Smooth muscle cell (in vitro differentiated cells): Measurements from ENCODE around the gene ABHD10. TPM values are rescaled to one million over a fixed set of nuclear protein-coding genes. Genes with fewer than 3 reads are reported as not detected.

Experiments
- DNase-seq: peaks from one replicate; lab custom pipeline; 2025; ENCODE audit not compliant: unreplicated experiment; lab: John Stamatoyannopoulos, UW
- H2AFZ ChIP-seq: fragments of 200-600 bp; sonication (generic); 2 replicates; pipeline ENCODE4 v1.6.0; 2016; ENCODE audit warnings: antibody characterized with exemption, low read depth, mild to moderate bottlenecking
- H3F3A ChIP-seq: fragments of 200-600 bp; sonication (generic); 2 replicates; pipeline ENCODE4 v1.6.0; 2017; ENCODE audit warnings: antibody characterized with exemption, low read depth
- H3K27ac ChIP-seq: fragments of 200-600 bp; sonication (generic); 2 replicates; pipeline ENCODE4 v1.5.1; 2016; ENCODE audit warnings: low read depth, mild to moderate bottlenecking
- H3K27me3 ChIP-seq: fragments of 200-600 bp; sonication (generic); 2 replicates; pipeline ENCODE4 v1.6.1; 2016; ENCODE audit warnings: low read depth, mild to moderate bottlenecking
- H3K36me3 ChIP-seq: fragments of 200-600 bp; sonication (generic); 2 replicates; pipeline ENCODE4 v1.5.1; 2016; ENCODE audit warnings: low read depth
- H3K4me1 ChIP-seq: fragments of 200-600 bp; sonication (generic); 2 replicates; pipeline ENCODE4 v1.5.1; 2016; ENCODE audit warnings: low read depth
- H3K4me2 ChIP-seq: fragments of 200-600 bp; sonication (generic); 2 replicates; pipeline ENCODE4 v1.6.0; 2016; ENCODE audit warnings: mild to moderate bottlenecking
- H3K4me3 ChIP-seq: fragments of 200-600 bp; sonication (generic); 2 replicates; pipeline ENCODE4 v1.5.1; 2016; ENCODE audit warnings: mild to moderate bottlenecking
- H3K79me2 ChIP-seq: fragments of 200-600 bp; sonication (generic); 2 replicates; pipeline ENCODE4 v1.6.0; 2016; ENCODE audit warnings: low read depth, mild to moderate bottlenecking
- H3K9ac ChIP-seq: fragments of 200-600 bp; sonication (generic); 2 replicates; pipeline ENCODE4 v1.6.0; 2016; ENCODE audit warnings: low read depth
- H3K9me3 ChIP-seq: fragments of 200-600 bp; sonication (generic); replicated peaks from 2 replicates; pipeline ENCODE4 v1.5.1; 2016; ENCODE audit warnings: low read depth
- H4K20me1 ChIP-seq: fragments of 200-600 bp; sonication (generic); 2 replicates; pipeline ENCODE4 v1.6.0; 2016; ENCODE audit warnings: low read depth
- WGBS: methylation state at CpG from one replicate; pipeline ENCODE4 v1.1.7; 2016; ENCODE audit warnings: low lambda C conversion rate; 5-methylcytosine and 5-hydroxymethylcytosine counted together
- polyA plus RNA-seq: library from polyadenylated mRNA; unstranded; fragments of >200 nt; fragmentation: Nextera tagmentation; extraction: Ambion mirVana; gene quantifications from 2 replicates; pipeline ENCODE4 v1.2.1, GENCODE V29; 2016
- total RNA-seq: library from RNA; depleted of rRNA; stranded (reverse); fragments of >200 nt; gene quantifications from 2 replicates; pipeline ENCODE4 v1.2.3, GENCODE V29; 2014
- TF ChIP-seq, protein P1 (sequence below): fragments of 200-600 bp; sonication (generic); IDR thresholded peaks from 2 replicates; pipeline ENCODE4 v1.5.1; 2017; ENCODE audit warnings: borderline replicate concordance, mild to moderate bottlenecking, antibody characterized with exemption; ENCODE audit not compliant: insufficient read depth, poor library complexity, severe bottlenecking

ABHD10 gene
- total and polyA plus RNA-seq, 2 experiments from 2014 or later: 44.1 to 44.9 TPM

DNA sequence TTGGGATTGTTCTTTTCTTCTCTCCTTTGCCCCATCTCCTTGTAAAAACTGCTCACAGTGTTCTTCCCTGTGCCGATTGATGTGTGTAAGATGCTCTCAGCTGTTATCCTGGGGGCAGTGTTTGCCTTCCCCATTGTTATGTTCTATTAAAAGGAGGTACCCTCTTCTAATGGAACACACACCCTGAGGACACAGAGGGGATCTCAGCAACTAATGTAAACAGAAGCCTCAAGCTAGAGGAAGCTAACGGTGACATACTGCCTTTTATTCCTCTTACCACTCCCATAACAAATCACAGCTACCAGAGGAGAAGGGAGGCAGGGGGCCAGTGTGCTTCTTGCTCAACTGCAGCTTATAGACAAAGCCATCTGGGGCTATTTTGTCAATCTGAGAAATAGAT lies 22.1 kb downstream of the ABHD10 start:
- H3K27me3 ChIP-seq: peaks cover 15% of the 10 kb centered on the region
- H3F3A ChIP-seq: no peaks in the 10 kb centered on the region
- no peaks in the 10 kb centered on the region for H4K20me1 ChIP-seq
- H3K4me2 ChIP-seq: no peak overlapping the region
- WGBS: 37% methylated on average over 2 of the region's 2 CpGs
- TF ChIP-seq, protein P1, sequence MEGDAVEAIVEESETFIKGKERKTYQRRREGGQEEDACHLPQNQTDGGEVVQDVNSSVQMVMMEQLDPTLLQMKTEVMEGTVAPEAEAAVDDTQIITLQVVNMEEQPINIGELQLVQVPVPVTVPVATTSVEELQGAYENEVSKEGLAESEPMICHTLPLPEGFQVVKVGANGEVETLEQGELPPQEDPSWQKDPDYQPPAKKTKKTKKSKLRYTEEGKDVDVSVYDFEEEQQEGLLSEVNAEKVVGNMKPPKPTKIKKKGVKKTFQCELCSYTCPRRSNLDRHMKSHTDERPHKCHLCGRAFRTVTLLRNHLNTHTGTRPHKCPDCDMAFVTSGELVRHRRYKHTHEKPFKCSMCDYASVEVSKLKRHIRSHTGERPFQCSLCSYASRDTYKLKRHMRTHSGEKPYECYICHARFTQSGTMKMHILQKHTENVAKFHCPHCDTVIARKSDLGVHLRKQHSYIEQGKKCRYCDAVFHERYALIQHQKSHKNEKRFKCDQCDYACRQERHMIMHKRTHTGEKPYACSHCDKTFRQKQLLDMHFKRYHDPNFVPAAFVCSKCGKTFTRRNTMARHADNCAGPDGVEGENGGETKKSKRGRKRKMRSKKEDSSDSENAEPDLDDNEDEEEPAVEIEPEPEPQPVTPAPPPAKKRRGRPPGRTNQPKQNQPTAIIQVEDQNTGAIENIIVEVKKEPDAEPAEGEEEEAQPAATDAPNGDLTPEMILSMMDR: no peak
- no peaks in the 10 kb centered on the region for H3K79me2 ChIP-seq
- DNase-seq: no peak
- no peaks in the 10 kb centered on the region for H3K9me3 ChIP-seq
- H3K4me3 ChIP-seq: no peak overlapping the region
- no peaks in the 10 kb centered on the region for H3K36me3 ChIP-seq
- no peak overlapping the region for H3K9ac ChIP-seq
- peaks cover 20% of the 10 kb centered on the region for H3K4me1 ChIP-seq
- no peak overlapping the region for H3K27ac ChIP-seq
- no peak overlapping the region for H2AFZ ChIP-seq

DNA sequence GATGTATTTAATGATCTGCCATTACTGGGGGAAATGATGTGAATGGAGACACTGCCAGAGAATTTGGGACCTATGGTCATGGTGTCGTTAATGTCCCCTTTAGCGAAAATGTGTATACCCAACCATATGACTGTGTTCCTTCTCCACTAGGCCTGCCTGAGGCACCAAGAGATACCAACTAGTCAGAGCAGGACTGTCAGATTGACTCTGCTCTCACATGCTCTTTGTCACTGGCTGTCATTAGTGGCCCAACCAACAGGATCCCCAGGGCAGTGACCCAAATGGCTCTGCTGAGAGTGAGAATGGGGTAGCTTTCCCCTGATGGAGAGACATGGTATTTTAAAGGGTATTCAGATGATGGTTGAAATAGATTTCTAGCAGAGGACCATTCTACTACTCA lies 22.7 kb downstream of the ABHD10 start:
- Histone ChIP-seq H3K4me3 (no peak overlapping the region), H3K36me3 (no peaks in the 10 kb centered on the region), H4K20me1 (no peaks in the 10 kb centered on the region), H3K4me1 (peaks cover 20% of the 10 kb centered on the region), H3K4me2 (no peak overlapping the region), H3K9me3 (no peaks in the 10 kb centered on the region), H3K27ac (no peak overlapping the region), H3F3A (peaks cover under 1% of the 10 kb centered on the region), H2AFZ (no peak overlapping the region), H3K9ac (no peak overlapping the region), H3K27me3 (peaks cover 15% of the 10 kb centered on the region), H3K79me2 (no peaks in the 10 kb centered on the region)
- 85% methylated on average over 2 of the region's 2 CpGs for WGBS
- DNase-seq: no peak
- TF ChIP-seq, protein P1: no peak

DNA sequence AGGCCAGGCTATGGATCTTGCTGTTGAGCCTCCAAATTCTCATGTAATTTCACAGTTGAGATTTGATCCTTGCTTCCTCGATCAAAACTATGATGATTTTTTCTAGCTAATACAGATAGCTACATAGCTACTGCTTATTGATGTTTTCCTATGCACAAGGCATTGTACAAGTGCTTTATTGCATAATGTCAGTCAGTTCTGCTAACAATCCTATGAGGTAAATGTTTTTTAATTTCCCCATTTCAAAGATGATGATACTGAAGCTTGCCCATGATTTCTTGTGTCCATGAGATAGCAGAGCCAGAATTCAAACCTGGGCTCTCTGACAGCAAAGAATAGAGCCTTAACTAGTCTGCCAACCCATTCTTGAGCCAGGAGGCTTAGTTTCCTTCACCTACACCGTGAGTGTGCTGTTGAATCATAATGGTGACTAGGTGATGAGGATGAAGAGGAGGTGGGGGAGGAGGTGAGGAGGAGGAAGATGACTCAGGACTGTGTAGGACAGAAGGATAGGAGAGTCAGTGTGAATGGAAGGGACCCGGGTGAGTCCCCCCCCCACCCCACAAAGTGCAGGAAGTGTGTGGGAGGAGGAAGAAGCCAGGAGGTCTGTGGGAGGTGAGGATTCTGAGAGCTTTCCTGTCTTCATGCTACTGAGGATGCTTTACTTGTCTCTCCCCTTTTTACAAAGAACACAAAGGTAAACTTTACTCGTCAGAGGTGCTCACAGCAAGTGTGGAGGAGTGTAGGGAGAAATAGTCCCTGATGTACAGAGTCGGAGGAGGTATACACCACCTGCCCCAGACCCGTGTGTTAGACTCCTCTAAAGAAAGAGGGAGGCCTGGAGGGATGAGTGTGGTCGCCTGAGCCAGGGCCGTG lies 23.5 kb downstream of the ABHD10 start:
- H4K20me1 ChIP-seq: no peaks in the 10 kb centered on the region
- H3K27me3 ChIP-seq: peaks cover 15% of the 10 kb centered on the region
- TF ChIP-seq, protein P1: no peak
- H2AFZ ChIP-seq: no peak overlapping the region
- H3K4me1 ChIP-seq: peaks cover 20% of the 10 kb centered on the region
- no peak overlapping the region for H3K9ac ChIP-seq
- DNase-seq: no peak
- peaks cover 3% of the 10 kb centered on the region for H3F3A ChIP-seq
- 65% methylated on average over 8 of the region's 8 CpGs for WGBS
- H3K79me2 ChIP-seq: no peaks in the 10 kb centered on the region
- H3K4me2 ChIP-seq: no peak overlapping the region
- no peaks in the 10 kb centered on the region for H3K9me3 ChIP-seq
- no peaks in the 10 kb centered on the region for H3K36me3 ChIP-seq
- no peak overlapping the region for H3K4me3 ChIP-seq
- no peak overlapping the region for H3K27ac ChIP-seq
